Transverse colon (tissue), 4 donors: ENCODE measurements around the gene HDHD3.

Experiments used
- CTCF ChIP-seq, 5 experiments: fragments of 200-600 bp in 3 of 5; fragments of 450-650 bp in 2 of 5; sonication (generic) in 3 of 5; IDR thresholded peaks; 1 replicate in 2 of 5; 2 replicates in 3 of 5; pipeline ENCODE4 v1.5.1; 2016 to 2017; ENCODE audit warnings: antibody characterized with exemption in 5 of 5, inconsistent platforms in 3 of 5, mild to moderate bottlenecking in 2 of 5, moderate library complexity in 1 of 5
- POLR2AphosphoS5 ChIP-seq, 3 donors: sonication (generic); formaldehyde crosslinking; IDR thresholded peaks; one replicate each; pipeline ENCODE4 v1.6.1; 2016; ENCODE audit warnings: antibody characterized with exemption in 3 of 3

GRCh38 chr9:113386571-113387393 lies 10.0 kb upstream of the HDHD3 start:
- TF ChIP-seq CTCF (IDR thresholded peaks at IDR 0.05) (no peak), POLR2AphosphoS5 (IDR thresholded peaks at IDR 0.05) (no peak)
